GM21737 (cell line): ENCODE measurements around the gene CDC40.
"Not testable (repeated sequence)": the region's sequence is repeated elsewhere in the genome, so short reads cannot be mapped to it uniquely, and the experiment has no call there.

Experiments used
- ATAC-seq: cut with Tn5 transposase; IDR thresholded peaks from one replicate; pipeline ENCODE4 v1.9.1; 2021; ENCODE audit warnings: mild to moderate bottlenecking, moderate library complexity; ENCODE audit not compliant: unreplicated experiment

CDC40 gene

GRCh38 chr6:110198561-110198960 lies 18.3 kb downstream of the CDC40 start:
- no peak for ATAC-seq

- ATAC-seq, result no peak
Observed at GRCh38 chr6:110201151-110201884, 21.1 kb downstream of the CDC40 start.

- ATAC-seq, result no peak
Observed at GRCh38 chr6:110207652-110208051, 27.4 kb downstream of the CDC40 start.

GRCh38 chr6:110211753-110212152 lies 31.5 kb downstream of the CDC40 start:
- no peak for ATAC-seq

- ATAC-seq, result no peak
Observed at GRCh38 chr6:110214338-110214737, 34.1 kb downstream of the CDC40 start.

GRCh38 chr6:110216140-110216539 lies 35.9 kb downstream of the CDC40 start:
- ATAC-seq, result no peak

GRCh38 chr6:110217266-110217665 lies 37.0 kb downstream of the CDC40 start:
- ATAC-seq, result no peak

GRCh38 chr6:110221738-110222137 lies 41.5 kb downstream of the CDC40 start:
- no peak for ATAC-seq

- no peak for ATAC-seq
Observed at GRCh38 chr6:110226261-110226660, 46.0 kb downstream of the CDC40 start.

GRCh38 chr6:110232450-110232849 lies 52.2 kb downstream of the CDC40 start:
- ATAC-seq, result no peak

GRCh38 chr6:110233770-110234374 lies 53.6 kb downstream of the CDC40 start:
- peak; percentile 95 for ATAC-seq

GRCh38 chr6:110236007-110236406 lies 55.8 kb downstream of the CDC40 start:
- ATAC-seq, result not testable (repeated sequence)

- ATAC-seq, result no peak
Observed at GRCh38 chr6:110239526-110240274, 59.5 kb downstream of the CDC40 start.

GRCh38 chr6:110244621-110245020 lies 64.4 kb downstream of the CDC40 start:
- ATAC-seq, result not testable (repeated sequence)

- no peak for ATAC-seq
Observed at GRCh38 chr6:110246378-110246777, 66.2 kb downstream of the CDC40 start.

- no peak for ATAC-seq
Observed at GRCh38 chr6:110246900-110247546, 66.8 kb downstream of the CDC40 start.

- no peak for ATAC-seq
Observed at GRCh38 chr6:110250058-110250457, 69.8 kb downstream of the CDC40 start.

GRCh38 chr6:110250838-110251237 lies 70.6 kb downstream of the CDC40 start:
- no peak for ATAC-seq

GRCh38 chr6:110255211-110255750 lies 75.1 kb downstream of the CDC40 start:
- ATAC-seq, result no peak

GRCh38 chr6:110256366-110256765 lies 76.1 kb downstream of the CDC40 start:
- ATAC-seq, result no peak

- no peak for ATAC-seq
Observed at GRCh38 chr6:110265273-110265672, 85.0 kb downstream of the CDC40 start.
